H9 (cell line): ENCODE measurements around the gene SEC61A2. TPM values are rescaled to one million over a fixed set of nuclear protein-coding genes. Genes with fewer than 3 reads are reported as not detected.

Experiments used
- DNase-seq: peaks from one replicate; pipeline ENCODE4 v3.0.0-alpha.2; 2017
- H2AFZ ChIP-seq: one replicate; pipeline ENCODE4 v1.6.1; 2013; ENCODE audit warnings: mild to moderate bottlenecking, low read length, control low read depth, moderate library complexity
- H2AK5ac ChIP-seq: 2 replicates; pipeline ENCODE4 v1.6.1; 2013; ENCODE audit warnings: low read length, control low read depth, mixed read lengths; ENCODE audit not compliant: insufficient read length
- H2BK120ac ChIP-seq: one replicate; pipeline ENCODE4 v1.6.1; 2013; ENCODE audit warnings: low read depth, mild to moderate bottlenecking, low read length, control low read depth, inconsistent platforms; ENCODE audit not compliant: poor library complexity, severe bottlenecking
- H2BK12ac ChIP-seq: 2 replicates; pipeline ENCODE4 v1.6.1; 2013; ENCODE audit warnings: low read length, control low read depth, mixed read lengths, low read depth; ENCODE audit not compliant: insufficient read length
- H2BK15ac ChIP-seq: 2 replicates; pipeline ENCODE4 v1.6.1; 2013; ENCODE audit warnings: low read depth, low read length, control low read depth
- H2BK20ac ChIP-seq: one replicate; pipeline ENCODE4 v1.6.1; 2013; ENCODE audit warnings: low read depth, mild to moderate bottlenecking, low read length, control low read depth, inconsistent platforms; ENCODE audit not compliant: poor library complexity, severe bottlenecking
- H2BK5ac ChIP-seq: 2 replicates; pipeline ENCODE4 v1.6.1; 2013; ENCODE audit warnings: low read length, control low read depth, mixed read lengths; ENCODE audit not compliant: insufficient read length
- H3K14ac ChIP-seq: 2 replicates; pipeline ENCODE4 v1.6.1; 2013; ENCODE audit warnings: low read length, control low read depth; ENCODE audit not compliant: insufficient read depth
- H3K18ac ChIP-seq: 2 replicates; pipeline ENCODE4 v1.6.1; 2013; ENCODE audit warnings: low read depth, mild to moderate bottlenecking, mixed read lengths, low read length, control low read depth; ENCODE audit not compliant: insufficient read length
- H3K23ac ChIP-seq: 2 replicates; pipeline ENCODE4 v1.6.1; 2013; ENCODE audit warnings: low read length, control low read depth, mixed read lengths, low read depth; ENCODE audit not compliant: insufficient read length
- H3K23me2 ChIP-seq: 2 replicates; pipeline ENCODE4 v1.6.1; 2013; ENCODE audit warnings: low read depth, mild to moderate bottlenecking, mixed read lengths, low read length, control low read depth; ENCODE audit not compliant: insufficient read length, poor library complexity, severe bottlenecking
- H3K27ac ChIP-seq: 2 replicates; pipeline ENCODE4 v1.5.1; 2013; ENCODE audit warnings: low read length, control low read depth, mixed read lengths, low read depth; ENCODE audit not compliant: insufficient read length
- H3K27me3 ChIP-seq: 2 replicates; pipeline ENCODE4 v1.6.1; 2013; ENCODE audit warnings: low read length, control low read depth, inconsistent platforms; ENCODE audit not compliant: insufficient read depth
- H3K4ac ChIP-seq: 2 replicates; pipeline ENCODE4 v1.6.1; 2013; ENCODE audit warnings: low read depth, mild to moderate bottlenecking, control low read depth, inconsistent platforms, low read length, moderate library complexity
- H3K4me1 ChIP-seq: 2 replicates; pipeline ENCODE4 v1.6.1; 2013; ENCODE audit warnings: low read length, control low read depth, inconsistent platforms; ENCODE audit not compliant: insufficient read depth
- H3K4me2 ChIP-seq: 2 replicates; pipeline ENCODE4 v1.6.1; 2013; ENCODE audit warnings: low read length, control low read depth, mixed read lengths; ENCODE audit not compliant: insufficient read length, insufficient read depth
- H3K56ac ChIP-seq: 2 replicates; pipeline ENCODE4 v1.6.1; 2013; ENCODE audit warnings: low read depth, mild to moderate bottlenecking, mixed read lengths, low read length, control low read depth; ENCODE audit not compliant: insufficient read length
- H3K79me1 ChIP-seq: 2 replicates; pipeline ENCODE4 v1.6.1; 2013; ENCODE audit warnings: low read depth, mild to moderate bottlenecking, moderate library complexity, low read length, control low read depth, inconsistent platforms; ENCODE audit not compliant: insufficient read depth, poor library complexity, severe bottlenecking
- H3K79me2 ChIP-seq: 2 replicates; pipeline ENCODE4 v1.6.1; 2013; ENCODE audit warnings: low read length, control low read depth, inconsistent platforms; ENCODE audit not compliant: insufficient read depth
- H3K9ac ChIP-seq: 2 replicates; pipeline ENCODE4 v1.6.1; 2013; ENCODE audit warnings: low read length, control low read depth, mixed read lengths; ENCODE audit not compliant: insufficient read length; ENCODE audit errors: extremely low read depth
- H3K9me3 ChIP-seq: one replicate; pipeline ENCODE4 v1.6.1; 2013; ENCODE audit warnings: low read depth, low read length, inconsistent platforms; ENCODE audit not compliant: control insufficient read depth
- H3T11ph ChIP-seq: one replicate; pipeline ENCODE4 v1.6.1; 2013; ENCODE audit warnings: mild to moderate bottlenecking, low read length, control low read depth, inconsistent platforms
- H4K20me1 ChIP-seq: one replicate; pipeline ENCODE4 v1.6.1; 2013; ENCODE audit not compliant: control insufficient read depth, insufficient read length, insufficient read depth
- H4K5ac ChIP-seq: 2 replicates; pipeline ENCODE4 v1.6.1; 2013; ENCODE audit warnings: low read depth, mild to moderate bottlenecking, mixed read lengths, low read length, control low read depth; ENCODE audit not compliant: insufficient read length
- H4K8ac ChIP-seq: replicated peaks from 2 replicates; pipeline ENCODE4 v1.6.1; 2013; ENCODE audit warnings: low read length, control low read depth, mixed read lengths, low read depth; ENCODE audit not compliant: insufficient read length
- H4K91ac ChIP-seq: 2 replicates; pipeline ENCODE4 v1.6.1; 2013; ENCODE audit warnings: low read depth, mild to moderate bottlenecking, moderate library complexity, mixed read lengths, low read length, control low read depth; ENCODE audit not compliant: insufficient read length
- H3K27ac Mint-ChIP-seq, 3 experiments: 2 replicates in 2 of 3; 3 replicates in 1 of 3; pipeline ENCODE4 v1.8.0; 2020 to 2021; ENCODE audit warnings: mixed read lengths in 3 of 3, mild to moderate bottlenecking in 1 of 3, moderate library complexity in 1 of 3
- H3K27me3 Mint-ChIP-seq: 2 replicates; pipeline ENCODE4 v1.8.0; 2021; ENCODE audit warnings: low read depth, mild to moderate bottlenecking, moderate library complexity, mixed read lengths
- H3K36me3 Mint-ChIP-seq, 3 experiments: 2 replicates in 2 of 3; 3 replicates in 1 of 3; pipeline ENCODE4 v1.8.0; 2020 to 2021; ENCODE audit warnings: low read depth in 3 of 3, mixed read lengths in 3 of 3; ENCODE audit not compliant: insufficient read depth in 1 of 3
- H3K4me1 Mint-ChIP-seq, 2 experiments: 2 replicates each; pipeline ENCODE4 v1.8.0; 2020; ENCODE audit warnings: mixed read lengths in 2 of 2
- H3K4me3 Mint-ChIP-seq, 2 experiments: 2 replicates in 1 of 2; 3 replicates in 1 of 2; pipeline ENCODE4 v1.8.0; 2020 to 2021; ENCODE audit warnings: mild to moderate bottlenecking in 2 of 2, mixed read lengths in 2 of 2, moderate library complexity in 1 of 2
- H3K9me3 Mint-ChIP-seq, 2 experiments: 2 replicates in 1 of 2; 3 replicates in 1 of 2; pipeline ENCODE4 v1.8.0; 2020; ENCODE audit warnings: mild to moderate bottlenecking in 2 of 2, mixed read lengths in 2 of 2, moderate library complexity in 1 of 2
- CTCF ChIP-seq: fragments of 200-600 bp; sonication (generic); conservative IDR thresholded peaks from 3 replicates; pipeline ENCODE4 v1.8.0; 2021; ENCODE audit warnings: antibody characterized with exemption, mild to moderate bottlenecking
- WGBS: extraction: QIAGEN DNeasy Blood & Tissue Kit; methylation state at CpG from one replicate; pipeline ENCODE4 v1.1.7; 2013; ENCODE audit warnings: missing lambda C conversion rate, low lambda C conversion rate, mixed read lengths; ENCODE audit not compliant: insufficient read length; ENCODE audit errors: extremely low coverage; 5-methylcytosine and 5-hydroxymethylcytosine counted together
- total RNA-seq: library from RNA; stranded (reverse); gene quantifications from 2 replicates; pipeline ENCODE4 v1.2.1, GENCODE V29; 2021

Gene SEC61A2
- total RNA-seq, 1 experiment from 2014 or later, result 13.9 TPM

- H2BK120ac ChIP-seq, result no peak overlapping the region
- H3K27me3 Mint-ChIP-seq, result no peaks in the 10 kb centered on the region
- no peak overlapping the region for H2BK20ac ChIP-seq
- no peak overlapping the region for H2AK5ac ChIP-seq
- H2BK12ac ChIP-seq, result no peak overlapping the region
- no peak overlapping the region for H4K8ac ChIP-seq
- H3K36me3 Mint-ChIP-seq, result peaks cover 15 to 39% (median 37%) of the 10 kb centered on the region in 3 experiments; a peak in 6 of 7 replicates
- no peaks in the 10 kb centered on the region for H3K27me3 ChIP-seq
- peak overlapping the region in 2 of 3 experiments; percentile 18 to 48; a peak in 2 of 7 replicates for H3K27ac Mint-ChIP-seq
- no peaks in the 10 kb centered on the region for H3K9me3 Mint-ChIP-seq
- no peak overlapping the region for H4K5ac ChIP-seq
- TF ChIP-seq CTCF, result no peak
- H2BK15ac ChIP-seq, result no peak overlapping the region
- no peak overlapping the region for H3K18ac ChIP-seq
- peaks cover 12% of the 10 kb centered on the region; the same call in 1 of the 2 replicates for H3K79me2 ChIP-seq
- H3K4ac ChIP-seq, result no peak overlapping the region
- no peak overlapping the region for H2AFZ ChIP-seq
- no peaks in the 10 kb centered on the region for H4K20me1 ChIP-seq
- H3K4me1 ChIP-seq, result peaks cover 2% of the 10 kb centered on the region; the same call in 1 of the 2 replicates
- no peak overlapping the region for H3K27ac ChIP-seq
- peaks cover 21% of the 10 kb centered on the region for H3K79me1 ChIP-seq
- no peak overlapping the region for H3K56ac ChIP-seq
- no peaks in the 10 kb centered on the region for H3K9me3 ChIP-seq
- H3K23ac ChIP-seq, result no peak overlapping the region
- DNase-seq, result no peak
- no peak overlapping the region for H3K9ac ChIP-seq
- no peak overlapping the region for H3K4me2 ChIP-seq
- no peaks in the 10 kb centered on the region for H3K23me2 ChIP-seq
- peaks cover 8 to 11% of the 10 kb centered on the region in 2 experiments for H3K4me1 Mint-ChIP-seq
- WGBS, result no CpG with 5 or more reads among the region's 10 CpGs
- no peak overlapping the region for H3K14ac ChIP-seq
- no peak overlapping the region for H3T11ph ChIP-seq
- H2BK5ac ChIP-seq, result no peak overlapping the region
- H4K91ac ChIP-seq, result no peak overlapping the region
- no peak overlapping the region for H3K4me3 Mint-ChIP-seq
Observed at GRCh38 chr10:12189426-12189825, 59.9 kb downstream of the SEC61A2 start.
